ENCODE measurements around the gene NTPCR.

NTPCR gene

GRCh38 chr1:232965124-232965911, 14.9 kb downstream of the NTPCR start:
- DNase-seq = no peak

GRCh38 chr1:232965912-232966217, 15.5 kb downstream of the NTPCR start:
- DNase-seq = no peak

- no peak for DNase-seq
These were observed 16.3 kb downstream of the NTPCR start for GRCh38 chr1:232966663-232967062.

GRCh38 chr1:232968391-232968790, 18.0 kb downstream of the NTPCR start:
- no peak for DNase-seq

GRCh38 chr1:232968965-232969364, 18.6 kb downstream of the NTPCR start:
- no peak for DNase-seq

- no peak for DNase-seq
These were observed 19.4 kb downstream of the NTPCR start for GRCh38 chr1:232969799-232970198.

- DNase-seq = no peak
These were observed 20.1 kb downstream of the NTPCR start for GRCh38 chr1:232970508-232970907.

- DNase-seq = no peak
These were observed 23.5 kb downstream of the NTPCR start for GRCh38 chr1:232973652-232974611.

GRCh38 chr1:232974971-232975370, 24.6 kb downstream of the NTPCR start:
- DNase-seq = no peak

GRCh38 chr1:232978091-232978634, 27.8 kb downstream of the NTPCR start:
- DNase-seq = no peak

- DNase-seq = no peak
These were observed 28.4 kb downstream of the NTPCR start for GRCh38 chr1:232978815-232979214.

- DNase-seq = no peak
These were observed 29.1 kb downstream of the NTPCR start for GRCh38 chr1:232979558-232979957.

- DNase-seq = no peak
These were observed 30.1 kb downstream of the NTPCR start for GRCh38 chr1:232980355-232980978.

GRCh38 chr1:232980986-232981560, 30.7 kb downstream of the NTPCR start:
- no peak for DNase-seq

GRCh38 chr1:232982238-232982944, 32.0 kb downstream of the NTPCR start:
- DNase-seq = no peak

GRCh38 chr1:232983375-232983774, 33.0 kb downstream of the NTPCR start:
- DNase-seq = no peak

GRCh38 chr1:232983817-232984567, 33.6 kb downstream of the NTPCR start:
- DNase-seq = no peak

- DNase-seq = no peak
These were observed 34.4 kb downstream of the NTPCR start for GRCh38 chr1:232984577-232985425.

GRCh38 chr1:232985882-232986526, 35.6 kb downstream of the NTPCR start:
- no peak for DNase-seq

GRCh38 chr1:232986527-232986922, 36.1 kb downstream of the NTPCR start:
- DNase-seq = no peak

Measured in activated naive CD4-positive, alpha-beta T cell treated with Interleukin-2 at 50 U/mL for 16 hours (primary cell).